GM12874 (cell line): ENCODE data around the gene SHOC2.

Experiments
- CTCF ChIP-seq: IDR thresholded peaks from 2 replicates; pipeline ENCODE4 v1.5.1; 2011; ENCODE audit warnings: low read depth, mild to moderate bottlenecking, control low read depth, low read length, moderate library complexity; ENCODE audit not compliant: insufficient read depth

The SHOC2 gene

GRCh38 chr10:111037858-111038257, 118.5 kb downstream of the SHOC2 start:
- peak; percentile 23; the same call in 1 of the 2 replicates for TF ChIP-seq CTCF

GRCh38 chr10:111039522-111039921, 120.1 kb downstream of the SHOC2 start:
- TF ChIP-seq CTCF = no peak

GRCh38 chr10:111057006-111057405, 137.6 kb downstream of the SHOC2 start:
- TF ChIP-seq CTCF = no peak
